ENCODE data around the gene MTF2. TPM values are rescaled to one million over a fixed set of nuclear protein-coding genes. Genes with fewer than 3 reads are reported as not detected.

MTF2 gene
- total and polyA plus RNA-seq, 2 experiments from 2014 or later: 82.1 to 133 TPM

DNA sequence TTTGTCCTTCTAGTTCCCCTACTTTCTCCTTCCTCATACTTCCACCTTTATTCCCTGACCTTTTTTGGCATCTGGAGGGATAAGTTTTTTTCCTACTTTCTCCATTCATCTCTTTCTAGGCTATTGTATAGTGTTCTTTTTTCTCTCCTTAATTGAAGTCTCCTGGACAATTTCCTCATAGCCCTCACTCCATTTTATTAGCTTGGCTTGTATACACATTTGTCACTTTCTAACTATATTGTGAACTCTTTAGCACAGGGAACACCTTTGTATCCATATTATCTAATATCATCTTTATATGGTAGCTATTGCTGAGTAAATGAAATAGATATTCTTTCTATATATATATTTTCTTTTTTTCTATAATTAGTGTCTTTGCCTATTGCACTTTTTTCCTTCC is 53.6 kb downstream of the MTF2 start:
- TF ChIP-seq ZNF462 (CRISPR knock-in tag; IDR thresholded peaks at IDR 0.05) (no peak), EZH2 (IDR thresholded peaks at IDR 0.05; ENCODE audit: low read depth, unreplicated experiment) (no peak), POLR2AphosphoS5 (IDR thresholded peaks at IDR 0.05; ENCODE audit: low read depth) (no peak), CREB1 (CRISPR knock-in tag; IDR thresholded peaks at IDR 0.05; ENCODE audit: low read depth) (no peak), ZNF114 (CRISPR knock-in tag; IDR thresholded peaks at IDR 0.05) (no peak), EZH2phosphoT487 (IDR thresholded peaks at IDR 0.05; ENCODE audit: unreplicated experiment) (no peak), JUNB (IDR thresholded peaks at IDR 0.05; ENCODE audit: unreplicated experiment) (no peak), ETS1 (IDR thresholded peaks at IDR 0.05) (no peak)
- TF ChIP-seq, protein P1, sequence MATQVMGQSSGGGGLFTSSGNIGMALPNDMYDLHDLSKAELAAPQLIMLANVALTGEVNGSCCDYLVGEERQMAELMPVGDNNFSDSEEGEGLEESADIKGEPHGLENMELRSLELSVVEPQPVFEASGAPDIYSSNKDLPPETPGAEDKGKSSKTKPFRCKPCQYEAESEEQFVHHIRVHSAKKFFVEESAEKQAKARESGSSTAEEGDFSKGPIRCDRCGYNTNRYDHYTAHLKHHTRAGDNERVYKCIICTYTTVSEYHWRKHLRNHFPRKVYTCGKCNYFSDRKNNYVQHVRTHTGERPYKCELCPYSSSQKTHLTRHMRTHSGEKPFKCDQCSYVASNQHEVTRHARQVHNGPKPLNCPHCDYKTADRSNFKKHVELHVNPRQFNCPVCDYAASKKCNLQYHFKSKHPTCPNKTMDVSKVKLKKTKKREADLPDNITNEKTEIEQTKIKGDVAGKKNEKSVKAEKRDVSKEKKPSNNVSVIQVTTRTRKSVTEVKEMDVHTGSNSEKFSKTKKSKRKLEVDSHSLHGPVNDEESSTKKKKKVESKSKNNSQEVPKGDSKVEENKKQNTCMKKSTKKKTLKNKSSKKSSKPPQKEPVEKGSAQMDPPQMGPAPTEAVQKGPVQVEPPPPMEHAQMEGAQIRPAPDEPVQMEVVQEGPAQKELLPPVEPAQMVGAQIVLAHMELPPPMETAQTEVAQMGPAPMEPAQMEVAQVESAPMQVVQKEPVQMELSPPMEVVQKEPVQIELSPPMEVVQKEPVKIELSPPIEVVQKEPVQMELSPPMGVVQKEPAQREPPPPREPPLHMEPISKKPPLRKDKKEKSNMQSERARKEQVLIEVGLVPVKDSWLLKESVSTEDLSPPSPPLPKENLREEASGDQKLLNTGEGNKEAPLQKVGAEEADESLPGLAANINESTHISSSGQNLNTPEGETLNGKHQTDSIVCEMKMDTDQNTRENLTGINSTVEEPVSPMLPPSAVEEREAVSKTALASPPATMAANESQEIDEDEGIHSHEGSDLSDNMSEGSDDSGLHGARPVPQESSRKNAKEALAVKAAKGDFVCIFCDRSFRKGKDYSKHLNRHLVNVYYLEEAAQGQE (IDR thresholded peaks at IDR 0.05; ENCODE audit: unreplicated experiment): no peak
- no peak for ATAC-seq
- peaks cover 40% of the 10 kb centered on the region for H3K36me3 Mint-ChIP-seq (ENCODE audit: low read depth)

More for the DNA sequence above, 53.6 kb downstream of the MTF2 start:
- Histone ChIP-seq H3K27me3 (ENCODE audit: insufficient read depth) (no peaks in the 10 kb centered on the region), H4K20me1 (replicated peaks; ENCODE audit: insufficient read depth) (peaks cover 10% of the 10 kb centered on the region; the same call in 1 of the 2 replicates), H3K4me2 (no peak overlapping the region), H3F3A (replicated peaks; ENCODE audit: low read depth) (no peaks in the 10 kb centered on the region; the same call in 1 of the 2 replicates), H3K4me3 (no peak overlapping the region), H3K27ac (ENCODE audit: low read depth) (no peak overlapping the region), H3K9me2 (ENCODE audit: insufficient read depth) (no peaks in the 10 kb centered on the region), H3K79me2 (replicated peaks; ENCODE audit: insufficient read depth) (peaks cover 22% of the 10 kb centered on the region), H2AFZ (no peak overlapping the region), H3K36me3 (ENCODE audit: insufficient read depth) (peaks cover 59% of the 10 kb centered on the region; the same call in 1 of the 2 replicates), H3K4me1 (ENCODE audit: insufficient read depth) (no peaks in the 10 kb centered on the region)
- DNase-seq (ENCODE audit: low spot score): no peak
- H3K27ac Mint-ChIP-seq: no peak overlapping the region
- no peak overlapping the region for H3K4me3 Mint-ChIP-seq
- H3K9me3 Mint-ChIP-seq: no peaks in the 10 kb centered on the region
- no peaks in the 10 kb centered on the region for H3K27me3 Mint-ChIP-seq (ENCODE audit: insufficient read depth, low read depth, poor library complexity)
- no peaks in the 10 kb centered on the region for H3K4me1 Mint-ChIP-seq
